ENCODE results near the gene ARRDC2. TPM values are rescaled to one million over a fixed set of nuclear protein-coding genes. Genes with fewer than 3 reads are reported as not detected.
"Not testable (repeated sequence)": the region's sequence is repeated elsewhere in the genome, so short reads cannot be mapped to it uniquely, and the experiment has no call there.

ARRDC2 gene
- total RNA-seq, 1 donor from 2014 or later = 17.9 TPM

GRCh38 chr19:17986569-17986968 is 21.4 kb upstream of the ARRDC2 start:
- ATAC-seq; intact Hi-C loops (cut with micrococcal nuclease); DNase-seq: not testable (repeated sequence)

DNA sequence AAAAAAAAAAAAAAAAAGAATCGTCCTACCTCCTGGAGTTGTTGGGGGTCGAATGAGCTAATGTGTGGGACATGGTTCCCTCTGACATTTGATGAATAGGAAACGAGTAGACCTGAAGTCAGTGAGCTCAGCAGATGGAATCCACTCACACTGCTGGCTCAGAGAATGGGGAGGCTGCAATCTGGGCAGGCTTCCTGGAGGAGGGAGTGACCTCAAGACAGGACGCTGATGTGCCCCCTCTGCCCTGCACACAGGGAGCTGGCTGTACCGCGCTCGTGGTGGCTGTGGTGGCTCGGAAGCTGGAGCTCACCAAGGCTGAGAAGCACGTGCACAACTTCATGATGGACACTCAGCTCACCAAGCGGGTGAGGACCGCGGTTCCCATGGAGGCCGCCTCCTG is 19.8 kb upstream of the ARRDC2 start:
- DNase-seq = no peak
- intact Hi-C loops (cut with micrococcal nuclease) = no loop called here
- ATAC-seq = no peak

DNA sequence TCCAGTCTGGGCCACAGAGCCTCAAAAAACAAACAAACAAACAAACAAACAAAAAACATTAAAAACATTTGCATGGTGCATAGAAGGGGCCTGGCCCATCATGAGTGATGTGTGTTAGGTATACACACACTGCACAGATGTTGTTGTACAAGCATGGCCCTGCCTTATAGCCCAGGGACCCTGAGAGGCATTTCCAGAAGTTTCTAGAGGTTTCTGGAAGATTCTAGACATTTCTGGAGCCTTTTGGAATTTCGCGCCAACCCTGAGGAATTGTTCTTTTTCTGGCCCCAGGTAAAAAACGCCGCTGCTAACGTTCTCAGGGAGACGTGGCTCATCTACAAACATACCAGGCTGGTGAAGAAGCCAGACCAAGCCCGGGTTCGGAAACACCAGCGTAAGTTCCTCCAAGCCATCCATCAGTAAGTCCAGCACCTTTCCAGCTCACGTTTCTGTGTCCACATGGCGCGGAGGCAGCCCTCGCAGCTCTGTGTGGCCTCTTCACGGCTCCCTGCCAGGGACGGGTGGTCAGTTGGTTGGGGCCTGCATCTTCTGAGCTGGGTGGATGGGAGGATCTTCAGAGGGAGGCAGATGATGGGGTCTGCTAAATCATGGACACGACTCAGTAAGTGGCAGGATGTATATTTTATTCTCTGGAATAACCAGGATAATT is 18.4 kb upstream of the ARRDC2 start:
- no peak for DNase-seq

DNA sequence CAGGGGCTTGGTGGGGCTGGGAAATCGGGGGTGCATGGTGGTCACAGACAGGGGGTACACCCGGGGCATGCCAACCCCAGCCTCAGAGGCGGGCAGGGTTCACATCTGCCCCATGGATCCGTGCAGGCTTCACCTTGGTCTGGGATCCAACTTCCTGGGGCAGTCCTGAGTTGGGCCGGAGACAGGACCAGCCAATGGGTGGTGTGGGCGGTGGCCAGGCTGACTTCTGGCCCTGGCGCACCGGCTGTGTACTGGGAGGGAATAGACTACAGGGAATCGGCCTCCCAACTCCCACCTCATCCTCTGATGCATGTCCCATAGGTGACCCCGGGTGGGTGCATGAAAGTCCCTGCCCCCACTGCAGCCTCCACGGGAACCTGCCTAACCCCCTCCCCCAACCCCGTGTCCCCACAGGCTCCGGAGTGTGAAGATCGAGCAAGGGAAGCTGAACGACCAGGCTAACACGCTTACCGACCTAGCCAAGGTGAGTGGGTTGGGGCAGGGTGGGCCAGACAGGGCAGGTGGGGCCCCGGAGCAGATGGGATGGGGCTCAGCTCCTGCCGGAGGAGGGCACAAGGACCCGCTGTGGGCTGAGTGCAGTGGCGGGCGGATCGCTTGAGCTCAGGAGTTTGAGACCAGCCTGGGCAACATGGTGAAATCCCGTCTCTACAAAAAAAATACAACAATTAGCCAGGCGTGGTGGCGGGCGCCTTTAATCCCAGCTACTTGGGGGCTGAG is 14.7 kb upstream of the ARRDC2 start:
- DNase-seq (no peak), ATAC-seq (no peak)
- intact Hi-C loops (cut with micrococcal nuclease) = no loop called here

More for the DNA sequence above, 18.4 kb upstream of the ARRDC2 start:
- ATAC-seq = no peak
- intact Hi-C loops (cut with micrococcal nuclease) = no loop called here

- peak; percentile 78 for ATAC-seq
- DNase-seq = peak; percentile 90
- intact Hi-C loops (cut with micrococcal nuclease) = loop anchor here (5.0 kb wide), 1 partner anchor 60 kb away; no protein-coding TSS in a partner anchor
These were observed 11.1 kb upstream of the ARRDC2 start for GRCh38 chr19:17996826-17997316.

DNA sequence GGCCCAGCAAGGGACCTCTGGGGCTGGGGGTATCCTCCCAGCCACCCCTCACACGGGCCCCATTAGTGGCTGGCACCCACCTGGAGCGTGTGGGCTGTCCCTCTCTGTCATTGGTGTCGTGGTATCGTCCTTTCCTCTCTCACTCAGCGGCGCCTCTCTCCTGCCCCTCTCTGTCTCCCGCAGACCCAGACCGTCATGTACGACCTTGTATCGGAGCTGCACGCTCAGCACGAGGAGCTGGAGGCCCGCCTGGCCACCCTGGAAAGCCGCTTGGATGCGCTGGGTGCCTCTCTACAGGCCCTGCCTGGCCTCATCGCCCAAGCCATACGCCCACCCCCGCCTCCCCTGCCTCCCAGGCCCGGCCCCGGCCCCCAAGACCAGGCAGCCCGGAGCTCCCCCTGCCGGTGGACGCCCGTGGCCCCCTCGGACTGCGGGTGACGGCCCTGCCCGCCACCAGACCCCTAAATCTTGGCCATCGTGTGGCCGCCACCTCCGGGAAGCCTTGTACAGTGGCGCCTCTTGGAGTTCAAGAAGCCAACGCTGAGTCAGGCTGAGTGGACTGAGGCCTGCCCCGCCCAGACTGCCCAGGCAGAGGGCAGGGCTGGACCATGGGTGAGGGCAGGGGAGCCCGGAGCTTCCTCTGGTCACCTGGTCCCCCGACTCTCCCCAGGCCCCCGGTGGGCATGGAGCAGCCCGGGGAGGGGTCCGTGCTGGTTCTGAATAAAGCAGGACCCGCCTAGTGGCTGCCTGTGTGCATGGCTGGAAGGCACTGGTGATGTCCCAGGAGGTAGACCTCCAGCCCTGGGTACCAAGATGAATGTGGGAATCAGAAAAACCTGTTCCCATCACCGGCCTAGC is 9.8 kb upstream of the ARRDC2 start:
- DNase-seq = no peak
- intact Hi-C loops (cut with micrococcal nuclease) = loop anchor here (5.0 kb wide), 1 partner anchor 61 kb away; no protein-coding TSS in a partner anchor
- no peak for ATAC-seq

- intact Hi-C loops (cut with micrococcal nuclease) = loop anchor here (5.0 kb wide), 1 partner anchor 61 kb away; no protein-coding TSS in a partner anchor
- DNase-seq (no peak), ATAC-seq (no peak)
These were observed 9.2 kb upstream of the ARRDC2 start for GRCh38 chr19:17998827-17999150.

DNA sequence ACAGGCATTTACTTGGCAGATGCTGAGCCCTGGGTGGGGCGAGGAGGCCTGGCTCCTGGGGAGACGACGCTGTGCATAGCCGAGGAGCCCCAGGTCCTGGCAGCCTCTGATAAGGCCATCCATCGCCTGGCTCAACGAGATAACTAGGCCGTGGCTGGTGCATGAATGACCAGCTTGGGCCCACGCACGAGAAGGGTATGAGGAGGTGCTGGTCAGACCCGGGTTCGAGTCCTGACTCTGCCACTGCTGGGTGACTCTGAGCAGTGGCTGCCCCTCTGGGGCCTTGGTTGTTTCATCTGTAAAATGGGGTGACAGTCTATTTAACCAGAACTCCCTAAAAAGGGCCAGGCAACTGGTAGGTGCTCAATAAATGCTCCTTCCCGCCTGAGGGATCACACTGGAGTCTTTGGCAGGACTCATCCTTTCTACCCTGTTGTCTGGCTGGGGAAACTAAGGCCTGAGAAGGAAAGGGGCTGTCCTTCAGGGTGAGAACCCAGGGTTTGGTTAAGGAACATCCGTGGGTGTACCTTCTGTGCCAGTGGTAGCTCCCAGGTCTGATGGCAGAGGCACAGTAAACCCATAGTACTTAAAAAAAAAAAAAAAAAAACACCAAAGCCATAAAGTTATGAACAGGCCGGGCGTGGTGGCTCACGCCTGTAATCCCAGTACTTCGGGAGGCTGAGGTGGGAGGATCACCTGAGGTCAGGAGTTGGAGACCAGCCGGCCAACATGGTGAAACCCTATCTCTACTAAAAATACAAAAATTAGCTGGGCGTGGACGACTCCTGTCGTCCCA is 8.1 kb upstream of the ARRDC2 start:
- ATAC-seq (no peak), DNase-seq (peak; percentile 36)
- intact Hi-C loops (cut with micrococcal nuclease) = loop anchor here (5.0 kb wide), 1 partner anchor 63 kb away; no protein-coding TSS in a partner anchor

DNA sequence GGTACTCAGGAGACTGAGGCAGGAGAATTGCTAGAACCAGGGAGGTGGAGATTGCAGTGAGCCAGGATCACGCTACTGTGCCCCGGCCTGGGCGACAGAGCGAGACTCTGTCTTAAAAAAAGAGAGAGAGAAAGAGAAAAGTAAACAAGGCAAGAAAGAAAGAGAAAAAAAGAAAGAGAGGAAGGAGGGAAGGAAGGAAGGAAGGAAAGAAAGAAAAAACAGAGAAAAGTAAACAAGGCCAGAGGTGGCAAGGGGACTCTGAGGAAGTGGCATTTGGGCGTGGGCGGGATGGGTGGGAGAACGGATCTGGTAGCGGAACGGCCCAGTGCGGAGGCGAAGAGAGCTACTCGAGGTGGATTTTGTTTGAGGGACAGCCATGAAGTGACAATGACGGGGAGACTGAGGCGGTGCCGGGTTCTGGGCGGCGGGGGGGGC is 7.5 kb upstream of the ARRDC2 start:
- intact Hi-C loops (cut with micrococcal nuclease) = no loop called here

GRCh38 chr19:18000915-18001776 is 6.8 kb upstream of the ARRDC2 start:
- peak; percentile 89 for ATAC-seq
- peak; percentile 93 for DNase-seq
- intact Hi-C loops (cut with micrococcal nuclease) = no loop called here

More for the DNA sequence above, 7.5 kb upstream of the ARRDC2 start:
- ATAC-seq = no peak
- no peak for DNase-seq

DNA sequence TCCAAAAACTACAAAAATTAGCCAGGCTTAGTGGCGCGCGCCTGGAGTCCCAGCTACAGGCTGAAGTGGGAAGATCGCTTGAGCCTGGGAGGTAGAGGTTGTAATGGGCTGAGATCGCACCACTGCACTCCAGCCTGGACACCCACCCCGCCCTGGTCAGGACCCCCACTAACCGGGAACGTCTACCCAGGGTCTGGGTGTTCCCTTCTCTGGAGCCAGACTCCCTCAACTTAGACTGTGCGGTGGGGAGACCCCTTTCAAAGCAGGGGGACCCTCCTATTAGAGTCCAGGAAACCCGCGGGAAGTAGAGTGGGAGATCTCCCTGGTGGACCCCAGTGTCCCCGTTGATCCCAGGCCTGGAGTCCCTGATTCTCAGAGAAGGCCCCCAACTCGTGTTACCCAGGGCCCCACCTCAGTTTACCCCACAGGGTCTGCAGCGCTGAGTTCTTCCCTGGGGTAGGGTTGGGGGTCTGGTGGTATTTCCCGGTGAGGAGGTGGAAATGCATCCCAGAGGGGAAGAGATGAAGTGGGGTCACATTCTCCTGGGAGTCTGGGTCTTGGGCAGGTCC is 6.1 kb upstream of the ARRDC2 start:
- DNase-seq (no peak), ATAC-seq (no peak)
- intact Hi-C loops (cut with micrococcal nuclease) = no loop called here

GRCh38 chr19:18002347-18002850 is 5.6 kb upstream of the ARRDC2 start:
- intact Hi-C loops (cut with micrococcal nuclease) = no loop called here
- DNase-seq (peak; percentile 63), ATAC-seq (no peak)

DNA sequence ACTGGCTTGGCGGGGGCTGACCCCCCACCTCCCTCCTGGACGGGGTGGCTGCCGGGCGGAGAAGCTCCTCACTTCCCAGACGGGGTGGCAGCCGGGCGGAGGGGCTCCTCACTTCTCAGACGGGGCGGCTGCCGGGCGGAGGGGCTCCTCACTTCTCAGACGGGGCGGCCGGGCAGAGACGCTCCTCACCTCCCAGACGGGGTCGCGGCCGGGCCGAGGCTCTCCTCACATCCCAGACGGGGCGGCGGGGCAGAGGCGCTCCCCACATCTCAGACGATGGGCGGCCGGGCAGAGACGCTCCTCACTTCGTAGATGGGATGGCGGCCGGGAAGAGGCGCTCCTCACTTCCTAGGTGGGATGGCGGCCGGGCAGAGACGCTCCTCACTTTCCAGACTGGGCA is 2.2 kb upstream of the ARRDC2 start:
- intact Hi-C loops (cut with micrococcal nuclease) = loop anchor here (2.0 kb wide), 1 partner anchor 51 kb away; no protein-coding TSS in a partner anchor
- not testable (repeated sequence) for ATAC-seq, DNase-seq

DNA sequence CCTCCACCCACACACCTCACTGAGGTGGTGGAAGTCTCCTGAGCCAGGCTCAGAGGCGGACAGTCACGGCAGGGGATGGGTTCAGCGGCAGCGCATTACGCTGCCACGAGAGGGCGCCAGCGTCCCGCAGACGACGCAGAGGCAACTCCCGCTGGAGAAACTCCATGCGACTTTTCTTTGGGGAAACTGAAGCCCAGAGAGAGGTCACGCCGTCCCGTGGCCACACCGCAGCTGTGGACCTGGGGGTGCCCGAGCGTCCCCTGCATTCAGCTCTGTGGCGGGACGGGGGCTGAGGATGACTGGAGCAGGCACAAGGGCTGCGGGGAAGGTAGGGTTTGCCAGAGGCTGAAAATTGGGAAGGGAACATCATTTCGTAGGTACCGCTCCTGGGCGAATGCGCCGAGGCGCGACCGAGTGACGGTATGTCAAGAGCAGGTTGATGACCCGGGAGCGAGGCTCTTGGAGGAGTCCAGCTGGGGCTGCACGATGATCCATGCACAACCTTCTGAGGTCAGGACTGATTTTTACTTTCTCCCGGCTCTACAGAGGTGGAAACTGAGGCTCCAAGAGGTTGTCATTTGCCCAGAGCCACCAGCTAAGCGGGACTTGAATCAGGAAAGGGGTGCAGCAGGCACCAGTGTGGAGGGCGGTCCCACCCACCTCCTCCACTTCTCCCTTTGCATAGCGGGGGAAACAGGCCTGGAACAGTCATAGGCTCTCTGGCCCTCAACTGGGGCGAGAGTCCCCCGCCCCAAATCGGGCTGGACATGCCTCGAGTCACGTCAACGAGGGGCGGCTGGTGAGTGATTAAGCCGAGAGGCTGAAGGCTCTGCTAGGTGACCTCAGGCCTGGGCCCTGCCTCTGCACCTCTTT is 690 bp upstream of the ARRDC2 start:
- DNase-seq (peak; percentile 90), ATAC-seq (peak; percentile 88)
- intact Hi-C loops (cut with micrococcal nuclease) = loop anchor here (2.0 kb wide), 1 partner anchor 50 kb away; no protein-coding TSS in a partner anchor

- intact Hi-C loops (cut with micrococcal nuclease) = no loop called here
- DNase-seq (peak; percentile 31), ATAC-seq (no peak)
These were observed 844 bp downstream of the ARRDC2 start for GRCh38 chr19:18008814-18009213.

DNA sequence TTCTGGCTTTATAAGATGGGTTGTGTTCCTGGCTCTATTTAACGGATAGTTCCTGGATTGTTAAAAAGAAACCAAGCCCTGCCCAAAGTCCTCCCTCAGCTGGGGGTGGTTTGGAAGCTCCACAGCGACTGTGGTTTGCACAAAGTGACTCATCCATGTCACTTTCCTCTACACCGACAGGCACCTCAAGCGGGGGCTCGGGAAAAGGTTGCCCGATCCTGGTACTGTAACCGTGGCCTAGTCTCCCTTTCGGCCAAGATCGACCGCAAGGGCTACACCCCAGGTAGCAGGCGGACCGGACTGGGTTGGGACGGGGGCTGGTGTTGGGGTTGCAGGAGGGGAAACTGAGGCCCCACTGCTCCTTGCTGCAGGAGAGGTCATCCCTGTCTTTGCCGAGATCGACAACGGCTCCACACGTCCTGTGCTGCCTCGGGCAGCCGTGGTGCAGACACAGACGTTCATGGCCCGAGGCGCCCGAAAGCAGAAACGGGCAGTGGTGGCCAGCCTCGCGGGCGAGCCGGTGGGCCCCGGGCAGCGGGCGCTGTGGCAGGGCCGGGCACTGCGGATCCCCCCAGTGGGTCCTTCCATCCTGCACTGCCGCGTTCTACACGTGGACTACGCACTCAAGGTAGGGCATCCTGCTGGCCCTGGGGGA is 1.6 kb downstream of the ARRDC2 start:
- DNase-seq = peak; percentile 35
- intact Hi-C loops (cut with micrococcal nuclease) = no loop called here
- no peak for ATAC-seq

All from left ventricle myocardium superior (tissue), 1 donor.